HepG2 (cell line): ENCODE results near the gene ZNFX1. TPM values are rescaled to one million over a fixed set of nuclear protein-coding genes. Genes with fewer than 3 reads are reported as not detected.

Experiments
- AGO2 ChIP-seq: fragments of 200-400 bp; formaldehyde crosslinking; optimal IDR thresholded peaks from 2 replicates; pipeline ENCODE3; 2017; ENCODE audit warnings: mild to moderate bottlenecking, low read depth, low read length, moderate library complexity
- ELK4 ChIP-seq: sonication (generic); formaldehyde crosslinking; IDR thresholded peaks from 2 replicates; pipeline ENCODE4 v1.9.0; 2021; ENCODE audit warnings: missing genetic modification reagents, borderline replicate concordance
- GTF3A ChIP-seq: sonication (generic); formaldehyde crosslinking; conservative IDR thresholded peaks from 2 replicates; pipeline ENCODE4 v1.4.0; 2020; ENCODE audit warnings: mild to moderate bottlenecking, missing genetic modification reagents
- ISL2 ChIP-seq: sonication (generic); formaldehyde crosslinking; IDR thresholded peaks from 2 replicates; pipeline ENCODE4 v1.5.0; 2020; ENCODE audit warnings: missing genetic modification reagents
- NCOR1 ChIP-seq: fragments of 200-600 bp; sonication (generic); IDR thresholded peaks from 2 replicates; pipeline ENCODE4 v1.7.0; 2017; ENCODE audit warnings: antibody characterized with exemption, low read length, borderline replicate concordance
- PBX3 ChIP-seq: sonication (generic); formaldehyde crosslinking; IDR thresholded peaks from 2 replicates; pipeline ENCODE4 v1.8.1; 2023; ENCODE audit warnings: missing genetic modification reagents, inconsistent platforms, borderline replicate concordance
- PCBP2 ChIP-seq: fragments of 200-400 bp; formaldehyde crosslinking; optimal IDR thresholded peaks from 2 replicates; pipeline ENCODE3; 2018; ENCODE audit warnings: low read length, low read depth; ENCODE audit not compliant: poor library complexity, severe bottlenecking
- ZNF674 ChIP-seq: sonication (generic); formaldehyde crosslinking; IDR thresholded peaks from 2 replicates; pipeline ENCODE4 v1.5.0; 2020; ENCODE audit warnings: low read depth, mild to moderate bottlenecking, missing genetic modification reagents
- ZNF761 ChIP-seq: sonication (generic); formaldehyde crosslinking; conservative IDR thresholded peaks from 2 replicates; pipeline ENCODE4 v1.4.0; 2020; ENCODE audit warnings: mild to moderate bottlenecking, missing genetic modification reagents
- polyA plus RNA-seq, 8 experiments: library from polyadenylated mRNA; depleted of rRNA in 3 of 8; stranded (reverse) in 7 of 8; unstranded in 1 of 8; fragments of >200 nt; fragmentation: Illumina TruSeq in 4 of 8; extraction: Trizol in 4 of 8; gene quantifications; 2 replicates each; pipeline versions ENCODE4 v1.2.1 to v1.2.3, GENCODE V29; 2011 to 2016; ENCODE audit warnings: low read depth in 4 of 8, missing spikeins in 1 of 8, mixed read lengths in 1 of 8; ENCODE audit not compliant: insufficient read depth in 1 of 8
- total RNA-seq, 5 experiments: library from RNA; depleted of rRNA; stranded (reverse); fragments of >200 nt; fragmentation: Illumina TruSeq; extraction: Trizol; gene quantifications; 2 replicates each; pipeline ENCODE4 v1.2.3, GENCODE V29; 2016; ENCODE audit warnings: low read depth in 1 of 5
- TF ChIP-seq, protein P1 (sequence below): IDR thresholded peaks from 2 replicates; pipeline ENCODE4 v1.6.1; 2012; ENCODE audit warnings: inconsistent platforms
- TF ChIP-seq, protein P2 (sequence below): sonication (generic); formaldehyde crosslinking; IDR thresholded peaks from 2 replicates; pipeline ENCODE4 v1.8.1; 2023; ENCODE audit warnings: mild to moderate bottlenecking, inconsistent platforms, moderate library complexity, missing genetic modification reagents, borderline replicate concordance

Gene ZNFX1
- total and polyA plus RNA-seq, 2 of the 13 experiments (the other 11 are each of a cell fraction or from before 2014, with no cell fraction given): 2.9 to 11.1 TPM

DNA sequence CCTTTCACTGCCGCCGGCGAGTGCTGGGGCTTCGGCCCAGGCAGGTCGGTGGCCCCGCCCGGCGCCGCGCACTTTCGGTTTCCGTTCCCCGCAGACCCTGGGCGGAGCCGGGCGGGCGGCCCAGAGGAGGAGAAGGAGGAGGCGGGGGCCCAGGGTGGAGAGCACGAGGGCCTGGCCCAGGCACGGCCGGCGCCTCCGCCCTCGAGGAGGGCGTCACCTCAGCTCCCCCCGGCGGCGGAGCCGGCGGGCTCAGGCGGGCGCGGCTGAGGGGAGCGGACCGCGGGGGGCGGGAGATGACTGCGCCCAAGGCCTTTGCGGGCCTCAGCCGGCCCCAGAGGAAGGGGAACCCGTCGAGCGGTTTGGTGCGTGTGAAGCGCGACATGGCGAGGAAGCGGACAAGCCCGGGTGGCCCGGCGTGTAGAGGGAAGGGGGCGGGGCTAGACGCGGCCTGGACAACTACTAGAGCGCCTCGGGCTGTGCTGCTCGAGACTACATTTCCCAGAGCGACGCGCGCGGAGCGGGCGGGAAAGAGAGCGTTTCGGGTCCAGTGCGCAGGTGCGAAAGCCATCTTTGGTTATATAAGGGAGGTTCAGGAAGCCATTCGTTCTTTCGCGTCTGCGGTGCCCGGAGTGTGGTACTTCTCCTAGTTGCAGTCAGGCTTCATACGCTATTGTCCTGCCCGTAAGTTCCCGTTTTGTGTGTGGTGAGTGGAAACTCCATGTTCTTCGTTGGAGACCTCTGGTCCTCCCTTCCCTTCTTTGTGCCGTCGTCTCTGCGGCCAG lies at the start of gene ZNFX1 (continued):
- peak; percentile 95 for TF ChIP-seq PBX3
- TF ChIP-seq PCBP2: peak; percentile 4
- peak; percentile 98 for TF ChIP-seq ZNF761 (CRISPR knock-in tag)
- peak; percentile 99 for TF ChIP-seq ZNF674 (CRISPR knock-in tag)
- peak; percentile 41; the same call in 1 of the 2 replicates for TF ChIP-seq NCOR1
- TF ChIP-seq, protein P1, sequence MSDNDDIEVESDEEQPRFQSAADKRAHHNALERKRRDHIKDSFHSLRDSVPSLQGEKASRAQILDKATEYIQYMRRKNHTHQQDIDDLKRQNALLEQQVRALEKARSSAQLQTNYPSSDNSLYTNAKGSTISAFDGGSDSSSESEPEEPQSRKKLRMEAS: peak; percentile 97
- TF ChIP-seq, protein P2, sequence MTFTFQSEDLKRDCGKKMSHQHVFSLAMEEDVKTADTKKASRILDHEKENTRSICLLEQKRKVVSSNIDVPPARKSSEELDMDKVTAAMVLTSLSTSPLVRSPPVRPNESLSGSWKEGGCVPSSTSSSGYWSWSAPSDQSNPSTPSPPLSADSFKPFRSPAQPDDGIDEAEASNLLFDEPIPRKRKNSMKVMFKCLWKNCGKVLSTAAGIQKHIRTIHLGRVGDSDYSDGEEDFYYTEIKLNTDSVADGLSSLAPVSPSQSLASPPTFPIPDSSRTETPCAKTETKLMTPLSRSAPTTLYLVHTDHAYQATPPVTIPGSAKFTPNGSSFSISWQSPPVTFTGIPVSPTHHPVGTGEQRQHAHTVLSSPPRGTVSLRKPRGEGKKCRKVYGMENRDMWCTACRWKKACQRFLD: peak; percentile 99
- peak; percentile 97; the same call in 1 of the 2 replicates for TF ChIP-seq GTF3A
- TF ChIP-seq ISL2: peak; percentile 83
- peak; percentile 86 for TF ChIP-seq AGO2
- TF ChIP-seq ELK4 (CRISPR knock-in tag): no peak
